K562 (cell line): Measurements from ENCODE around the gene TPX2. TPM values are rescaled to one million over a fixed set of nuclear protein-coding genes. Genes with fewer than 3 reads are reported as not detected.

Experiments
- CTCFL ChIP-seq: IDR thresholded peaks from 2 replicates; pipeline ENCODE4 v1.6.1; 2011; ENCODE audit warnings: borderline replicate concordance, low read depth, mild to moderate bottlenecking, moderate library complexity, low read length; ENCODE audit not compliant: insufficient read depth, poor library complexity, severe bottlenecking
- polyA plus RNA-seq, 8 experiments: library from polyadenylated mRNA; depleted of rRNA in 4 of 8; stranded (reverse) in 5 of 8; unstranded in 3 of 8; fragments of >200 nt; fragmentation: Nextera tagmentation in 2 of 8; fragmentation: Illumina TruSeq in 1 of 8; extraction: Ambion mirVana in 2 of 8; extraction: Trizol in 1 of 8; gene quantifications; 2 replicates each; pipeline versions ENCODE4 v1.2.1 to v1.2.3, GENCODE V29; 2011 to 2014; ENCODE audit warnings: inconsistent platforms in 1 of 8, missing spikeins in 1 of 8
- total RNA-seq, 7 experiments: library from RNA; depleted of rRNA in 6 of 7; stranded (reverse); fragments of >200 nt in 6 of 7; fragmentation: Illumina TruSeq in 2 of 7; extraction: Trizol in 2 of 7; gene quantifications; 2 replicates each; pipeline versions ENCODE4 v1.2.1 to v1.2.3, GENCODE V29; 2011 to 2021; ENCODE audit warnings: low replicate concordance in 1 of 7
- TF ChIP-seq, protein P1 (sequence below): fragments of 200-600 bp; sonication (generic); IDR thresholded peaks from one replicate; pipeline ENCODE4 v1.6.1; 2012; ENCODE audit warnings: mild to moderate bottlenecking, low read depth, low read length, inconsistent platforms

Gene TPX2
- total and polyA plus RNA-seq, 9 of the 15 experiments (the other 6 are each of a cell fraction or from before 2014, with no cell fraction given): 48.0 to 241 (median 133) TPM

DNA sequence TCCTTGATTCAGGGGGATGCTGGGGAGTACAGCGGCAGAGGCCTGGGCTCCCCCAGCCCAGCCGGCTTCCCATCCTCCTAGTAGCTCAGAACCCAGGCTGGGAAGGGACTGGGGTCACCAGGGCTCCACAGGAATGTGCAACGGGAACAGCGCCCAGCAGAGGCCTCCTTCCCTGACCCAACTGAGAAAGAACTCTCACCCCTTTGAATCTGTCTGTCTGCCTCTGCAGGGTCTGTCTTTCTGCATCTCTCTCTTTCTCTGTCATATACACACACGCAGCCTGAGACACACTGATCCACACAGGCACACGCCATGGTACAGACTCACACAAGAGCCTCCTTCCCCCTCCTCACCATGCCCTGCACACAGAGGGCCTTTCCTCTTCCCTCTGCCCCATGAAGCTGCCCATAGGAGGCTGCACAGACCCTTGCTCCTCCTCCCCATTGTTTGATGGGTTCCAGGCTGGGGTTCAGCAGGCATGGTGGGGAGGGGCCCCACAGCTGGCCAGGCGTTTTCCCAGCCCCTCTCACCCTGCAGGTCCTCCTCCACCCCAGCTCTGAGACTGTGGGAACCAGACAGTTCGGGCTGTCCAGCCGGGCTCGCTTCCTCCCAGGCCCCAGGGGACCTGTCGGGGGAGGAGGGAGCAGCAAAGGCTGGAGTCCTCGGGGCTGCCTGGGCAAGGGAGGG is 103.5 kb downstream of the TPX2 start (continued):
- TF ChIP-seq, protein P1, sequence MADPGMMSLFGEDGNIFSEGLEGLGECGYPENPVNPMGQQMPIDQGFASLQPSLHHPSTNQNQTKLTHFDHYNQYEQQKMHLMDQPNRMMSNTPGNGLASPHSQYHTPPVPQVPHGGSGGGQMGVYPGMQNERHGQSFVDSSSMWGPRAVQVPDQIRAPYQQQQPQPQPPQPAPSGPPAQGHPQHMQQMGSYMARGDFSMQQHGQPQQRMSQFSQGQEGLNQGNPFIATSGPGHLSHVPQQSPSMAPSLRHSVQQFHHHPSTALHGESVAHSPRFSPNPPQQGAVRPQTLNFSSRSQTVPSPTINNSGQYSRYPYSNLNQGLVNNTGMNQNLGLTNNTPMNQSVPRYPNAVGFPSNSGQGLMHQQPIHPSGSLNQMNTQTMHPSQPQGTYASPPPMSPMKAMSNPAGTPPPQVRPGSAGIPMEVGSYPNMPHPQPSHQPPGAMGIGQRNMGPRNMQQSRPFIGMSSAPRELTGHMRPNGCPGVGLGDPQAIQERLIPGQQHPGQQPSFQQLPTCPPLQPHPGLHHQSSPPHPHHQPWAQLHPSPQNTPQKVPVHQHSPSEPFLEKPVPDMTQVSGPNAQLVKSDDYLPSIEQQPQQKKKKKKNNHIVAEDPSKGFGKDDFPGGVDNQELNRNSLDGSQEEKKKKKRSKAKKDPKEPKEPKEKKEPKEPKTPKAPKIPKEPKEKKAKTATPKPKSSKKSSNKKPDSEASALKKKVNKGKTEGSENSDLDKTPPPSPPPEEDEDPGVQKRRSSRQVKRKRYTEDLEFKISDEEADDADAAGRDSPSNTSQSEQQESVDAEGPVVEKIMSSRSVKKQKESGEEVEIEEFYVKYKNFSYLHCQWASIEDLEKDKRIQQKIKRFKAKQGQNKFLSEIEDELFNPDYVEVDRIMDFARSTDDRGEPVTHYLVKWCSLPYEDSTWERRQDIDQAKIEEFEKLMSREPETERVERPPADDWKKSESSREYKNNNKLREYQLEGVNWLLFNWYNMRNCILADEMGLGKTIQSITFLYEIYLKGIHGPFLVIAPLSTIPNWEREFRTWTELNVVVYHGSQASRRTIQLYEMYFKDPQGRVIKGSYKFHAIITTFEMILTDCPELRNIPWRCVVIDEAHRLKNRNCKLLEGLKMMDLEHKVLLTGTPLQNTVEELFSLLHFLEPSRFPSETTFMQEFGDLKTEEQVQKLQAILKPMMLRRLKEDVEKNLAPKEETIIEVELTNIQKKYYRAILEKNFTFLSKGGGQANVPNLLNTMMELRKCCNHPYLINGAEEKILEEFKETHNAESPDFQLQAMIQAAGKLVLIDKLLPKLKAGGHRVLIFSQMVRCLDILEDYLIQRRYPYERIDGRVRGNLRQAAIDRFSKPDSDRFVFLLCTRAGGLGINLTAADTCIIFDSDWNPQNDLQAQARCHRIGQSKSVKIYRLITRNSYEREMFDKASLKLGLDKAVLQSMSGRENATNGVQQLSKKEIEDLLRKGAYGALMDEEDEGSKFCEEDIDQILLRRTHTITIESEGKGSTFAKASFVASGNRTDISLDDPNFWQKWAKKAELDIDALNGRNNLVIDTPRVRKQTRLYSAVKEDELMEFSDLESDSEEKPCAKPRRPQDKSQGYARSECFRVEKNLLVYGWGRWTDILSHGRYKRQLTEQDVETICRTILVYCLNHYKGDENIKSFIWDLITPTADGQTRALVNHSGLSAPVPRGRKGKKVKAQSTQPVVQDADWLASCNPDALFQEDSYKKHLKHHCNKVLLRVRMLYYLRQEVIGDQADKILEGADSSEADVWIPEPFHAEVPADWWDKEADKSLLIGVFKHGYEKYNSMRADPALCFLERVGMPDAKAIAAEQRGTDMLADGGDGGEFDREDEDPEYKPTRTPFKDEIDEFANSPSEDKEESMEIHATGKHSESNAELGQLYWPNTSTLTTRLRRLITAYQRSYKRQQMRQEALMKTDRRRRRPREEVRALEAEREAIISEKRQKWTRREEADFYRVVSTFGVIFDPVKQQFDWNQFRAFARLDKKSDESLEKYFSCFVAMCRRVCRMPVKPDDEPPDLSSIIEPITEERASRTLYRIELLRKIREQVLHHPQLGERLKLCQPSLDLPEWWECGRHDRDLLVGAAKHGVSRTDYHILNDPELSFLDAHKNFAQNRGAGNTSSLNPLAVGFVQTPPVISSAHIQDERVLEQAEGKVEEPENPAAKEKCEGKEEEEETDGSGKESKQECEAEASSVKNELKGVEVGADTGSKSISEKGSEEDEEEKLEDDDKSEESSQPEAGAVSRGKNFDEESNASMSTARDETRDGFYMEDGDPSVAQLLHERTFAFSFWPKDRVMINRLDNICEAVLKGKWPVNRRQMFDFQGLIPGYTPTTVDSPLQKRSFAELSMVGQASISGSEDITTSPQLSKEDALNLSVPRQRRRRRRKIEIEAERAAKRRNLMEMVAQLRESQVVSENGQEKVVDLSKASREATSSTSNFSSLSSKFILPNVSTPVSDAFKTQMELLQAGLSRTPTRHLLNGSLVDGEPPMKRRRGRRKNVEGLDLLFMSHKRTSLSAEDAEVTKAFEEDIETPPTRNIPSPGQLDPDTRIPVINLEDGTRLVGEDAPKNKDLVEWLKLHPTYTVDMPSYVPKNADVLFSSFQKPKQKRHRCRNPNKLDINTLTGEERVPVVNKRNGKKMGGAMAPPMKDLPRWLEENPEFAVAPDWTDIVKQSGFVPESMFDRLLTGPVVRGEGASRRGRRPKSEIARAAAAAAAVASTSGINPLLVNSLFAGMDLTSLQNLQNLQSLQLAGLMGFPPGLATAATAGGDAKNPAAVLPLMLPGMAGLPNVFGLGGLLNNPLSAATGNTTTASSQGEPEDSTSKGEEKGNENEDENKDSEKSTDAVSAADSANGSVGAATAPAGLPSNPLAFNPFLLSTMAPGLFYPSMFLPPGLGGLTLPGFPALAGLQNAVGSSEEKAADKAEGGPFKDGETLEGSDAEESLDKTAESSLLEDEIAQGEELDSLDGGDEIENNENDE: no peak
- TF ChIP-seq CTCFL: no peak
